OCI-LY7 (cell line): ENCODE data around the gene TPRG1. TPM values are rescaled to one million over a fixed set of nuclear protein-coding genes. Genes with fewer than 3 reads are reported as not detected.

Experiments used
- BruUV-seq: library from RNA; stranded (reverse); fragments of 400-500 nt; replicated peaks from 2 replicates; lab custom pipeline; 2021; lab: Mats Ljungman, UMichigan
- CTCF ChIA-PET: fragments of 300-600 bp; sonication (Branson Sonifier 250); formaldehyde crosslinking; loops from one replicate; lab custom pipeline; 2022; ENCODE audit warnings: antibody characterized with exemption; ENCODE audit not compliant: unreplicated experiment; lab: Charles Lee
- POLR2A ChIA-PET: fragments of 300-600 bp; sonication (Branson Sonifier 250); formaldehyde crosslinking; loops from one replicate; lab custom pipeline; 2022; ENCODE audit warnings: antibody characterized with exemption; lab: Charles Lee
- DNase-seq: peaks from one replicate; pipeline ENCODE4 v3.0.0-alpha.2; 2015; ENCODE audit warnings: low spot score
- H2AFZ ChIP-seq: fragments of 200-600 bp; sonication (generic), shearing (Covaris generic); 2 replicates; pipeline ENCODE4 v1.6.1; 2014; ENCODE audit warnings: mild to moderate bottlenecking, antibody characterized with exemption, low read length, moderate library complexity
- H3K27ac ChIP-seq: fragments of 200-600 bp; sonication (generic); 2 replicates; pipeline ENCODE4 v1.5.1; 2014; ENCODE audit warnings: mixed run types, low read depth, mild to moderate bottlenecking, moderate library complexity, low read length, inconsistent platforms; ENCODE audit not compliant: poor library complexity, severe bottlenecking
- H3K36me3 ChIP-seq: fragments of 200-600 bp; sonication (generic); 2 replicates; pipeline ENCODE4 v1.6.1; 2014; ENCODE audit warnings: mild to moderate bottlenecking, antibody characterized with exemption, low read length, moderate library complexity, mixed read lengths; ENCODE audit not compliant: insufficient read depth
- H3K4me1 ChIP-seq: fragments of 200-600 bp; sonication (generic); 2 replicates; pipeline ENCODE4 v1.5.1; 2014; ENCODE audit warnings: mild to moderate bottlenecking, low read length; ENCODE audit not compliant: insufficient read depth, poor library complexity, severe bottlenecking
- H3K4me2 ChIP-seq: fragments of 200-600 bp; sonication (generic); 2 replicates; pipeline ENCODE4 v1.6.1; 2014; ENCODE audit warnings: mild to moderate bottlenecking, low read length
- H3K4me3 ChIP-seq: fragments of 200-600 bp; sonication (generic); 2 replicates; pipeline ENCODE4 v1.5.1; 2014; ENCODE audit warnings: mild to moderate bottlenecking, low read depth, low read length; ENCODE audit not compliant: poor library complexity, severe bottlenecking
- H3K79me2 ChIP-seq: fragments of 200-600 bp; sonication (generic); 2 replicates; pipeline ENCODE4 v1.6.1; 2016; ENCODE audit warnings: low read depth, mild to moderate bottlenecking, low read length, moderate library complexity, mixed read lengths; ENCODE audit not compliant: insufficient read depth
- H3K9me2 ChIP-seq: fragments of 200-600 bp; sonication (generic); 2 replicates; pipeline ENCODE4 v1.6.1; 2016; ENCODE audit warnings: mild to moderate bottlenecking, low read length, mixed read lengths; ENCODE audit not compliant: insufficient read depth
- H3K9me3 ChIP-seq: fragments of 200-600 bp; sonication (generic); 2 replicates; pipeline ENCODE4 v1.6.1; 2014; ENCODE audit warnings: mild to moderate bottlenecking, mixed run types, low read length, mixed read lengths
- H4K20me1 ChIP-seq: fragments of 200-600 bp; sonication (generic); 2 replicates; pipeline ENCODE4 v1.6.1; 2014; ENCODE audit warnings: mild to moderate bottlenecking, antibody characterized with exemption, low read length, moderate library complexity, mixed read lengths; ENCODE audit not compliant: insufficient read depth
- EZH2phosphoT487 ChIP-seq: fragments of 200-600 bp; sonication (generic); IDR thresholded peaks from 2 replicates; pipeline ENCODE4 v1.6.1; 2018; ENCODE audit warnings: low read depth, borderline replicate concordance, mild to moderate bottlenecking, mixed run types, antibody characterized with exemption, low read length, moderate library complexity, mixed read lengths
- intact Hi-C: fragments of 100-400 bp; cut with micrococcal nuclease; formaldehyde crosslinking; loops from one replicate; pipeline ENCODE4 v1.10.0; 2022; ENCODE audit not compliant: unreplicated experiment
- total RNA-seq, 2 experiments: library from RNA; depleted of rRNA in 1 of 2; stranded (reverse); fragments of >200 nt in 1 of 2; shearing (Covaris generic) in 1 of 2; gene quantifications; 2 replicates each; pipeline ENCODE4 v1.2.3, GENCODE V29; 2014 to 2022
- TF ChIP-seq, protein P1 (sequence below): fragments of 200-600 bp; sonication (generic); conservative IDR thresholded peaks from 2 replicates; pipeline ENCODE4 v1.5.1; 2014; ENCODE audit warnings: mild to moderate bottlenecking, antibody characterized with exemption, low read length, moderate library complexity, mixed read lengths

The TPRG1 gene
- total RNA-seq, 2 experiments from 2014 or later = 0.92 TPM; not detected in 1

DNA sequence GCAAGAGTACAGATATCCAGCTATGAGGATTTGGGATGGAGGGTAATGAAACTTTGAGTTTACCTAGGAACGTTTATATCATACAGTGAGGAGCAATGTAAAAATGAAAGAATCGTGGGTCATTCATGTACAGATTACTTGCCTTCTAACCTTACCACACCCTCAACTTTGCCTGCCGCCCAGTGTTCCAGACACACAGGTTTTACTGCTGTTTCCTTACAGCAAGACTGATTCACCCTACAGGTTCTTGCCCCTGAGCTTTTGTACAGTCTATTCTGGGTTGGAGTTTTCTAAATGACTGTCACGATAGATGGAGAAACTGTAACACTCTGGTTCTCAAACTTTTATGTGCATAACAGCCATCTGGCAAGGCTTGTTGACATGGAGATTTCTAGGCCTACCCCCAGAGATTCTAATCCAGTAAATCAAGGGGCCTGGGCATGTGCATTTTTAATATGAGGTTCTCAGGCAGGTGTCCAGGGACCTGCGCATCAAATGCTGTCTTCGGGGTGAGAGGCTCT is 6.6 kb upstream of the TPRG1 start:
- intact Hi-C loops = no loop called here
- CTCF ChIA-PET = no interaction called here
- BruUV-seq = no TSS peak
- H3K4me1 ChIP-seq = no peaks in the 10 kb centered on the region
- no peaks in the 10 kb centered on the region for H4K20me1 ChIP-seq
- TF ChIP-seq, protein P1, sequence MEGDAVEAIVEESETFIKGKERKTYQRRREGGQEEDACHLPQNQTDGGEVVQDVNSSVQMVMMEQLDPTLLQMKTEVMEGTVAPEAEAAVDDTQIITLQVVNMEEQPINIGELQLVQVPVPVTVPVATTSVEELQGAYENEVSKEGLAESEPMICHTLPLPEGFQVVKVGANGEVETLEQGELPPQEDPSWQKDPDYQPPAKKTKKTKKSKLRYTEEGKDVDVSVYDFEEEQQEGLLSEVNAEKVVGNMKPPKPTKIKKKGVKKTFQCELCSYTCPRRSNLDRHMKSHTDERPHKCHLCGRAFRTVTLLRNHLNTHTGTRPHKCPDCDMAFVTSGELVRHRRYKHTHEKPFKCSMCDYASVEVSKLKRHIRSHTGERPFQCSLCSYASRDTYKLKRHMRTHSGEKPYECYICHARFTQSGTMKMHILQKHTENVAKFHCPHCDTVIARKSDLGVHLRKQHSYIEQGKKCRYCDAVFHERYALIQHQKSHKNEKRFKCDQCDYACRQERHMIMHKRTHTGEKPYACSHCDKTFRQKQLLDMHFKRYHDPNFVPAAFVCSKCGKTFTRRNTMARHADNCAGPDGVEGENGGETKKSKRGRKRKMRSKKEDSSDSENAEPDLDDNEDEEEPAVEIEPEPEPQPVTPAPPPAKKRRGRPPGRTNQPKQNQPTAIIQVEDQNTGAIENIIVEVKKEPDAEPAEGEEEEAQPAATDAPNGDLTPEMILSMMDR = no peak
- no peak for TF ChIP-seq EZH2phosphoT487
- POLR2A ChIA-PET = no interaction called here
- H3K36me3 ChIP-seq = no peaks in the 10 kb centered on the region
- no peak overlapping the region for H3K27ac ChIP-seq
- no peaks in the 10 kb centered on the region for H3K9me3 ChIP-seq
- no peak overlapping the region for H2AFZ ChIP-seq
- H3K79me2 ChIP-seq = no peaks in the 10 kb centered on the region
- no peak overlapping the region for H3K4me2 ChIP-seq
- DNase-seq = no peak
- no peaks in the 10 kb centered on the region for H3K9me2 ChIP-seq
- H3K4me3 ChIP-seq = no peak overlapping the region

DNA sequence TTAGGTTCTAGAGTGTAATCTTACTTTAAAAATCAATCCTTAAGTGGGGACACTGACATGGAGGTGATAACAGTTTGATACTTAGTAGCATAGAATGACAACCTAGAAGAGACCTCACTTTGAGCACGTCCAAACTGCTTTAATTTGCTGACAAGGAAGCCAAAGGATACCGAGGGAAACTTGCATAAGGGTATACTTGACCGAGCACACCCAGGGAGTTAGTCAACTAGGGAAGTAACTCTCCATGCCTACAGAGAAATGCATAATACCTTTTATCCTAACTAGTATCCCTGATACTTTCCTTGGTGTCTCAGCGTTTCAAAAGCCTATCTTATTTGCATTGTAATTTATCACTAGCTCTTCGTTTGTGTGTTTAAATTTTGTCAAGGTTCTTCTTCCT is 5.5 kb upstream of the TPRG1 start:
- no peak for TF ChIP-seq EZH2phosphoT487
- TF ChIP-seq, protein P1 = no peak
- Histone ChIP-seq H3K36me3 (no peaks in the 10 kb centered on the region), H4K20me1 (no peaks in the 10 kb centered on the region), H3K9me3 (no peaks in the 10 kb centered on the region), H3K79me2 (no peaks in the 10 kb centered on the region), H3K4me2 (no peak overlapping the region), H3K27ac (no peak overlapping the region), H2AFZ (no peak overlapping the region), H3K4me3 (no peak overlapping the region), H3K9me2 (no peaks in the 10 kb centered on the region), H3K4me1 (no peaks in the 10 kb centered on the region)
- no peak for DNase-seq
- no TSS peak for BruUV-seq
- POLR2A ChIA-PET = interaction anchor here (1.1 kb wide), 1 partner anchor 9 kb away, joined by 3 read pairs; no protein-coding TSS in a partner anchor
- intact Hi-C loops = no loop called here
- CTCF ChIA-PET = no interaction called here

DNA sequence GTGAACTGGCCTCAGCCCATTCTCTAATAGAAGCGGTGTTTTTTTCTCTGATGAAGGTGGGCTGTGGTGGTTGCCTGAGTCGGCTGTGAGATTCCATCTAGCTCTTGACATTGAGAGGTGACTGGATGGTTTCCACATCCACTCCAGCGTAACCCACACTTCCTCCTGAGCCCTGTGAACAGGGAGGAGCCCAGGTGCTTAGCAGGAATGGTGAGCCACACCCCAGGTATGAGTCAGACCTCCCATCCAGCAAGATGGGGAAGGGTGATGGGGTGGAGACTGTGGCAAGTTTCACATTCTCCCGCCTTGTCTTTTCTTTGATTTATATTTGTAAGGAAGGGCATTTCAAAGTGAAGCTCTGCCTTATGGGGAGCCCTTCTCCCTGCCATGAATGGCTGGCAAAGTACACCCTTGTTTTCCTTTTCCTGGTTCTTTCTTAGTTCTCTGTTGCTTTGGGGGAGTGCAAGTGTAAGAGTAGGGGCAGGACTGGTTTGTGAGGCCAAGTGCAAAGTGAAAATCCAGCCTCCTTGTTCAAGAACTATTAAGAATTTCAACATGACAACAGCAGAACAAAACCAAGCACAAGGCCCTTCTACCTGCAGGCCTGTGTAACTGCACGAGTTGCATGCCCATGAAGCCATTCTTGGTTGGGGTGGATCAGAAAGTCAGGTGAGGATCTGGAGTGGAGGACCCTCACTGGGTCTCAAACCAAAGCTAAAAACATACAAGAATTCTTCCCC is 4.6 kb upstream of the TPRG1 start:
- no peaks in the 10 kb centered on the region for H3K9me3 ChIP-seq
- no peak overlapping the region for H3K27ac ChIP-seq
- TF ChIP-seq, protein P1 = no peak
- TF ChIP-seq EZH2phosphoT487 = no peak
- H3K36me3 ChIP-seq = no peaks in the 10 kb centered on the region
- CTCF ChIA-PET = no interaction called here
- intact Hi-C loops = no loop called here
- H3K4me1 ChIP-seq = no peaks in the 10 kb centered on the region
- no peak overlapping the region for H3K4me2 ChIP-seq
- no TSS peak for BruUV-seq
- H3K4me3 ChIP-seq = no peak overlapping the region
- POLR2A ChIA-PET = interaction anchor here (1.1 kb wide), 1 partner anchor 8 kb away, joined by 3 read pairs; no protein-coding TSS in a partner anchor
- no peak for DNase-seq
- H3K79me2 ChIP-seq = no peaks in the 10 kb centered on the region
- H2AFZ ChIP-seq = no peak overlapping the region
- no peaks in the 10 kb centered on the region for H3K9me2 ChIP-seq
- H4K20me1 ChIP-seq = no peaks in the 10 kb centered on the region
